RPMI7951 (cell line): ENCODE results near the gene POC1B. TPM values are rescaled to one million over a fixed set of nuclear protein-coding genes. Genes with fewer than 3 reads are reported as not detected.

Experiments used
- DNase-seq: peaks from one replicate; pipeline ENCODE4 v3.0.0-alpha.2; 2012; ENCODE audit warnings: low read depth
- total RNA-seq: library from RNA; depleted of rRNA; stranded (reverse); fragments of >200 nt; shearing (Covaris generic); gene quantifications from 2 replicates; pipeline ENCODE4 v1.2.3, GENCODE V29; 2014

The POC1B gene
- total RNA-seq, 1 experiment from 2014 or later: 19.9 TPM

DNA sequence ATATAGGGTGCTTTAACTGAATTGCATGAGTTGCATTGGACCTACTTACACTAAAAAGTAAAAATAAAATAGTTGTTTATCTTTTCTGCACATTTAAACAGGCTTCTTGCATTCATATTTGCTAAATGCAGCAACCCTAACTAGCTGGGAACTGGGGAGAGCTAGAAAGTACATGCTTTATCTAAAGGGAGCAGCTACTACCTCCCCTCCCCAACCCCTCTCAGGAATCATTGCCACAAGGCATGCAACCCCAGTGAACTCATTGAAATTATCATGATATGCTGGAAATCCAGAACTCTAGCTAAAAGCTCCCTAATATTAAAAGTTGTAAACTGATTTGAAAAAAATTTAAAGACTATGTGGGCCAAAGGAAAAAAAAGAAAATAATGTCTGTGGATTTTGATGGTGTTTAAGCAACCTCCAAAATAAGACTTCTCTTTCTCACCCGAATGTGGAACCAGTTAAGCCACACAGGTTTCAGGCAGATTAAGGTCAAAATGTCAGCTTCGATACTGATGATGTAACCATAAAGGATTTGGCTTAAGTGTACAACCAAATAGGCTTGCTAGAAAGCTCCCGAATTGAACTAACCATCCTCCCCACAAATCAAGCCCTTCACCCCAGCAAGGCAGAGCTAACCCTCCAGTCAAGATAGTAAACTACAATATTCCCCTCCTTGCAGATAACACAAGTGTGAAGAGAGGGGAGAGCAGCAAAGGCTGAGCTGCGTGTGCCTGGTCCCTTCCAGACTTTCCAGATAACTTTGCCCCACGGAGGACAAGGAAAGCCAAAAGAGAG lies 13.8 kb upstream of the POC1B start:
- no peak for DNase-seq

DNA sequence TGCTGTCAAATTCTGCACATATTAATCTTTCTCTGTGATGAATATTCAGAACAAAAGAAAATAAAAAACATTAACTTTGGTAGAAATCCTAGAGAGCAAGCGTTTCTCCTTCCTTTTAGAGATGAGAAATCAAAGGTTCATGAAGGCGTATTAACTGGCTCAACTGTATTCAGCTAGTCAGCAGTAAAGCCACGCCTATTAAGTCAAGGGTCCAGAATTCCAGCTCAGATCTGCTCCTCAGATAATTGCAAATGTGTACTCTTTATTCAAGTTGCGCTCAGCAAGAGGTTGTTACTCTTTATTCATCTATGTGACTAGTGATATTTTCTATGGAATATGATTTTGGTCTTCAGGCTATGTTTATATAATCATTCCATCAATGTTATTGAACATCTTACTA lies 13.1 kb upstream of the POC1B start:
- no peak for DNase-seq

DNA sequence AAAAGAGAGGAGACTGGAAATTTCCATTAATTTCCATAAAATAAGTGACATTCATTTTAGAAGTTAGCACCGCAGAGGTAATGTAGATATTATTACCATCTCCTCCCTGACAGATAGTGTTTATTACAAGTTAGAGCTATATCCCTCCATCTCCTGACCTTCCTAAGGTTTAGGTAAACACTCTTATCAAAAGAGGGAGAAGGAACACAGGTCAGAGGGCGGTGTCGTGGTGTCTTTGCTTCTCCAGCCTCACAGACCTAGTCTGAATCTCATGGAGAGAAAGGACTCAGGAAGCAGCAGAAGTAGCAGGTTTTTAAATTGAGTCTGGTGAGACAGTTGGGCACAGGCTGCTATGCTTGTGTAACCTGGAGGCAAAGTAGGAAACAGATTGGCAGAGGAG lies 11.5 kb upstream of the POC1B start:
- no peak for DNase-seq

DNA sequence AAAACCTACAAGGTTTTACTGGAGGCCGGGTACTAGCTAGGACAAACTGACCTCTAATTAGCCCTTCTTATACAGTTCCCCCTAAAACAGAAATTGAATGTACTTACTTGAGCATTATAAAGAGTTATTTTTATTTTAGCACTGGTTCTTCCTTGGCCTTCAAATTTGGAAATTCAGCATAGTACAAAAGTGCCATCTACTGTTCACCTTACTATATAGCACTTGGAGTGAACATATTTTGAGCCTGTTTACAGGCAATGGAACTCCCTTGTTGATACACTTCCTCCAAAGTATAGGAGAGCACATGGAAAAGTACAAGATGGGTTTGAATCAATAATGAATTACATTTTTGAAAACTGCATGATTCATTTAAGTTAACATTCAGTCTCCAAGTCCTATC lies 3.9 kb upstream of the POC1B start:
- peak; percentile 48 for DNase-seq

DNA sequence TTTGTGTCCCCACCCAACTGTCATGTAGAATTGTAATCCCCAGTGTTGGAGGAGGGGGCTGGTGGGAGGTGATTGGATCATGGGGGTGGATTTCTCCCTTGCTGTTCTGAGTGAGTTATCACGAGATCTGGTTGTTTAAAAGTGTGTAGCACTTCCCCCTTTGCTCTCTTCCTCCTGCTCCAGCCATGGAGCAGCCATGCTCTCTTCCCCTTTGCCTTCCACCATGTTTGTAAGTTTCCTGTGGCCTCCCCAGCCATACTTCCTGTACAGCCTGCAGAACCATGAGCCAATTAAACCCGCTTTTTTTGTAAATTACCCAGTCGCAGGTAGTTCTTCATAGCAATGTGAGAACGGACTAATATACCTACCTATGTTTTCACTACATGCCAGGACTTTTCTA lies 2.6 kb upstream of the POC1B start:
- no peak for DNase-seq

DNA sequence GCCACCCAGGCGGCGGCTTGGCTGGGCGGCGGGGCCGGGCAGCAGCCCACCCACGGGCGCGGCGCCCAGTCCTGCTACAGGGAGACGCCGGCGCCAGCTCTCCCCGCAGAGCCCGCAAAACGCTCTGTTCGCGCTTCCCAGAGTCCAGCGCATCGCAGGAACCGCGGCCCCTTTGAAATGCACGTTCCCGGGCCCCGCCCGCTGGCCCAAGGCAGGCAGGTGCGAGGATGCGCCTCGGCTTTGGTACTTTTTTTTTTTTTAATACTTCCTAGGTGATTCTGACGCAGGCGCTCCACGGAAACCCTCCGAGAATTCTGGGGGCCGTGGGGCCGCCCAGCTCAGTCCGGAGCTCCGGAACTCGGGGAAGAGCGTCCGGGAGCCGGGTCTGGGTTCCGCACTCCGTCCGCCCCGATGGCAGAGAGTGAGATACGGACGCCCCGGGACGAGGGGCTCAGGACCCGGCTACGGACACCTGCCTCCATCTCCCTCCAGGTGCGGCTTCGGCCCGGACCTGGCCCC lies 483 bp downstream of the POC1B start:
- DNase-seq: peak; percentile 15

DNA sequence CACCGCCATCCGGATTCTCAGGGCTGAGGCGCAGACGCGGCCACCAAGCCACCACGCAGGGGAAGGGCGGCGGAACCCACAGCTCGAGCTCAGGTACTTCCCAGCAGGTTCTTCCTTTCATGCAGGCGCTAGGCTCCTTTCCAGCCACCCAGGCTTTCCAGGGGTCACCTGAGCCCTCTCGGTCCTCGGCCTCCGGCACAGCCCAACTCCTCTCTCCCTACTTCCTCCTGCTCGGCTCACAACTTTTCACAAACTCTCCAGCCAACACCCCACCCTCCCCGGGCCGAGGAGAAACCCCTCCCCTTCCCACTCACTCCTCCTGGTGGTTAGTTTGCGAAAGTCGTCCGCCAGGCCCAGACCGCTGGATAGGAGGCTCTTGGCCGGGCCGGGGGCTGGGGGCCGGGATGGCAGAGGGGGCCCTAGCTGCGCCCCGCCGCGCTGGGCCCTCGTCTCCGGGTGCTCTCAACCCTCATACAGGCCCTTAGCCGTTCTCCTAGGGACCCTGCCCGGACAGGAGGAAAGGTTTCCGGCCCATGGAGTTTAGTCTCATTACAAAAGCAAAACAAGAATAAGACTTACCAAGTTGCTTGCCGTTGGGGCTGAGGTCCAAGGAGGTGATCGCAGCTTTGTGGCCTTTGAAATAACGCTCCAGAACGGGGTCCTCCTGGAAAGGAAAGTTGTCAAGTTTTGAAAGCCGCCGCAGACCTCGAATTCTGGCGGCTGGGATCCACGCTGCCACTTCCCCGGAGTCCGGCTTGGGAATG lies 1.1 kb downstream of the POC1B start, which contains the start of gene GALNT4:
Gene GALNT4, minus strand, starts transcription at position 256 of the 764 bp plus-strand sequence. Its CDS starts 247 bp downstream, at position 9.
- DNase-seq: peak; percentile 79

DNA sequence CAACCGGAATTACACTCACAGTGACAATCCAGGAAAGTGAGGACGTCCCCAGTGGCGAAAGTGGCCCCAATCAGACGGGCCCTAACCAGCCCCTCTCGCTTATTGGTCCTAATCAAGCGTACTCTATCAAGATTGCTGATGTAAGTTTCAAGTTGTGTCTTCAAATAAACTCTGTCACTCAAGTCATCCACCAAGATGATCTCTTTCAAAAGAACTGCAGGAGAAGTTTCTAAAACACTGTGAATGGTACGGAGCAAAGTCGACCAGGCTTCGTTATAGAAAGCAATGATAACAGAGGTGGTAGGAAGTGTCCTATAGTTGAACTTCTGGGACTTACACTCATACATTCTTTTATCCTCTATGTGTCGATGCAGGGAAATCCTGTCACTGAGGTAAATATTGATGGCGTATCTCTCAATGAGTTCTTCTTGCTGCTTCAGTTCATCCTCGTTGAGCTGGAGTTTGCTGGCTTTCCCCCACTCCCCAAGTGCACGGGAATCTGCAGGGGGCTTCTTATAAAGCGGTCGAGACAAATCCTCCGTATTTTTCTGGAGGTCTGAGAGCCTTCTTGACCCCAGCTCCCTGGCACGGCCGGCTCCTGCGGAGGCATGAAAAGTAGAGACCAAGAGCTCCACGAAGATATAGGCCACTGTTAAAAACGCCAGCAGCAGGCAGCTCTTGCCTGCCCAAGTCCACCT lies 1.9 kb downstream of the POC1B start:
- DNase-seq: no peak

DNA sequence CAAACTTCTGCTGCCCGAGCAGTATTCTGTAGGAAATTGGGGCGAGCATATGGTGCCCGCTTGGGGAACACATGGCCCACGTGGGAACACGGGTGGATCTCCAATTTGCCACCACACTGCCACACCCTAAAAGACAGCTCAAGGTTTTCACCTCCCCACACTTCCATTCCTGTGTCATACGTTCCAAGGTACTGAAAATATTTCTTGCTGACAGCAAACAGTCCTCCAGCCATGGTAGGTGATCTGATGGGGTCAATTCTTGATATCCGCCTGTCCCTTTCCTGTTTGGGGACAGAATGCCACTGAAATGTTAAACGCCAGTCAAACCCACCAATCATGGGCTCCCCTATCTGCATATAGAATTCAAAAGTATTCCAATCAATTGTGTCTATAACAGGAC lies 2.5 kb downstream of the POC1B start:
- DNase-seq: no peak

DNA sequence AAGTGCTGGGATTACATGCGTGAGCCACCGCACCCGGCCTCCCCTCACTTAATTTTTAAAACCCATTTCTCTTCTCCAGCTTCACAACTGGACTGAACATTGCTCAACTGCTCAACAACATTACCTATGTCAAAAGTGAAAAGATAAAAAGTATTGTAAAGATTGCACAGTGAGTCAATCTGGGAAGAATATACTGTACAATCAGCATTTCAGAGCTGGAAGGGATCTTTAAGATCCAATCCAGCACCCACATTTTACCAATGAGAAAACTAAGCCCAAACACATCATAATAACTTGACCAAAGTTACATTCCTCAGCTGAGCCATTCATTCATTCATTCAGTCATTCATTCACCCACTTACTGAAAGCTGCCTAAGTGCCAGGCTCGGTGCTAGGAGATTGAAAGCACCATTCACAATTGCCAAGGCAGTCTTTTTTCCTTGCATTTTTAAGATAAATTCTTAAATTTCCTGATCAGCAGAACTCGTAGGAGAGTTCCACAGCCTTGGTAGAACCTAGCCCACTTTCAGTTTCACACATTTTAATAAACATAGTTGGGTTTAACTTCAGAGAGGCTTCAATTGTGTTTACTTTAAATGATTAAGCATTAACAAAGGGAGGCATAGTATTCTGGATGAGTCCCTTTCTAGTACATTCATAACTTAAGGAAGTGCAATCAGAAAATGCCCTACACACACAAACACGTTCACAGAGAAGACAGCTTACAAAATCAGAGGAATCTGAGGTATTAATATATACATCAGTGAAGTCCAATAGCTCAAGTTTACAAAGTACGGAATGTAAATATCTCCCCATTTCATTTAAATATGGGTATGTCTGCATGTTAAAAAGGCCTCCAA lies 4.3 kb downstream of the POC1B start:
- DNase-seq: no peak

DNA sequence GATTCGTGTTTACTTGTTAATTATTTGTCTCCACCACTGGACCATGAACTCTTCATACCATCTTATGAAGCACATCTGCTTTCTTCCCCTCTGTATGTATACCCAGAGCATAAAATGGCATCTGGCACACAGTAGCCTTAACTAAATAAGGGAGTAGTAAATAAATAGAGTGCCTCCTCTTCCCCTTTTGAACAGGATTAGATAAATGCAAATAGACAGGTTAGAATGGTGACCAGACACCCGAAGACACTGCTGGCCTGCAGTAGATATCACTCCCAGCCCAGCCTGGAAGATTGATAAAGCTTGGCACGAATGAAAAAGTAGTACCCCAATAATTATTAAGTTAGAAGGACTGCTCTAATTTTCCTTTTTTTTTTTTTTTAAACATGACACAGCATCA lies 8.1 kb downstream of the POC1B start:
- no peak for DNase-seq

DNA sequence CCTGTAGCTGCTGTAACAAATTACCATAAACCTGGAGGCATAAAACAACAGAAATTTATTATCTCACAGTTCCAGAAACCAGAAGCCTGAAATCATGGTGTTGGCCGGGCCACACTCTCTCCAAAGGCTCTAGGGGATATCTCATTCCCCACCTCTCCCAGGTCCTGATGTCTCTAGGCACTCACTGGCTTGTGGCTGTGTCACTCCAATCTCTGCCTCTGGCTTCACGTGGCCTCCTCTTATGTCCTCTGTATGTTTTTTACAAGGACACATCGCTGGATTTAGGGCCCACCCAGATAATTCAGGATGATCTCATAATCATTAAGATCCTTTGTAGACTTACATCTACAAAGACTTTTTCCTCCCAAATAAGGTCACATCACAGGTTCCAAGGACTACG lies 9.2 kb downstream of the POC1B start:
- DNase-seq: no peak

DNA sequence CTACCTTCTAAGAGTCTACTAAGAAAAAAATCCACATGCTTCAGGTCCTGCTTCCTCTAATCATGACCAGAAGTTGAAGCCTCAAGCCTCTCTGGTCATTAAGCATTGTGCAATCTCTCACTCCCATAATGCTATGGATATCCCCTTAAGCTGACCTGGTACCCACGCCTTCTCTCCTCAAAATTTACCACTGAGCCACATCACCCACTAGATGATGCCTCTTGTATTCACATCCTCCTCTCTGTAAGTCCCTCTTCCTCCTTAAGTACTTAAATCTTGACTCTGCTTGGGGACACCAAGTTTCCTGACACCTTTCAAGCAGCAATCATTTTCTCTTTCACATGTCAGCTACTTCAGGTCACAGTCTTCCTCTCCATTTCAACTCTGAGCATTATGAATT lies 11.1 kb downstream of the POC1B start:
- no peak for DNase-seq

DNA sequence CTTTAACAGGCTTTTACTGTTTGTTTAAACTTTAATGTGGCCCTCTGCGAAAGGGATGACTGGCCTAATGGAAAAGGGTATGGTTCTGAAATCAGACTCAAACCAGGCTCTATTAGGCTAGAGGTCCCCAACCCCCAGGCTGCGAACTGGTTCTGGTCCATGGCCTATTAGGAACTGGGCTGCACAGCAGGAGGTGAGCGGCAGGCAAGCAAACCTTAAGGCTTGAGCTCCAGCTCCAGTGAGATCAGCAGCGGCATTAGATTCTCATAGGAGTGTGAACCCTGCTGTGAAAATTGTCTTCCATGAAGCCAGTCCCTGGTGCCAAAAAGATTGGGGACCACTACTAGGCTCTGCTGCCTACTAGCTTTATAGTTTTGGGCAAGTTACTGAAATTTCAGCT lies 12.3 kb downstream of the POC1B start:
- DNase-seq: no peak

DNA sequence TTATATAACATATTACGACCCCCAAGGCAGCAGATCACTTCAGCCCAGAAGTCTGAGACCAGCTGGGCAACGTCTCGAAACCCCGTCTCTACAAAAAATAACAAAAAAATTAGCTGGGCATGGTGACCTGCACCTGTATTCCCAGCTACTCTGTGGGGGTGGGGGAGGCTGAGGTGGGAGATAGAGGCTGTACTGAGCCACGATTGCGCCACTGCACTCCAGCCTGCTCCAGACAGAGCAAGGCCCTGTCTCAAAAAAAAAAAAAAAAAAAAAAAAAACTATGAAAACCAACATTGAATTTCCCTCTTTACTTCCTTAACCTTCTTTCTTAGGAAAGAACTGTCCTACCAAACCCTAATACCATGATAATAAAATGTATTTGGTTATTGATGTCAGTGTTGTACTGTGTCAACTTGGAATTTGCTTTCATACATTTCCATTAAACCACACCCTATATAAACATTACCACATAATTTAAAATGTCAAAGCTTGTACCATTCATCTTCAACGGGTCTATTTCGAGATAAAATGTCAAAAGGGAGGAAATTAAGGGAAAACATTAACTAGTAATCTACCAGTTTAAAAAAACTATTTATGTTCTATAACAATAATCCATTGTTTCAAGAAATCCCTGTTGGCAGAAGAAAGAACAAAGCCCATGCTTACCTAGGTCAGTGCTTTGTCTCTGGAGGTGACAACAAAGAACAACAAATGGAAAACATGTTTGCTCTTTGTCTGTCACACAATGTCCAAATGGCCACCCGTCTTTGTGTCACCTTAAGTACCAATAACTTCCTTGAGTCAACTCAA lies 18.6 kb downstream of the POC1B start:
- DNase-seq: no peak

DNA sequence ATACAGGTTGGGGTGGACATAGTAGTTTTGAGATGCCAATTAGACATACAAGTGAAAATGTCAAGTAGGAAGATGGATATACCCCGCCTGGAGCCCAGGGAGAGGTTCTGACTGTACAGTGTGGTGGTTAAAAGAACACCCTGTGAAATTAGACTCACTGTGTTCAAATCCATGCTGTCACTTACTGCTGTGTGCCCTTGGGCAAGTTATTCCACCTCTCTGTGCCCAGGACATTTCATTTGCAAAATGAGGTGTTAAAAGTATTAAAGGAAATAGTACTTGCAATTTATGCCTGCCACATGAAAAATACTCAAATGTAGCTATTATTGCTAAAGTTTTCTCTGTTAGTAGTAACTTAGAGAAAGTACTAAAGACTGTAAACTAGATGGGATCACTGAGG lies 19.8 kb downstream of the POC1B start:
- DNase-seq: no peak

DNA sequence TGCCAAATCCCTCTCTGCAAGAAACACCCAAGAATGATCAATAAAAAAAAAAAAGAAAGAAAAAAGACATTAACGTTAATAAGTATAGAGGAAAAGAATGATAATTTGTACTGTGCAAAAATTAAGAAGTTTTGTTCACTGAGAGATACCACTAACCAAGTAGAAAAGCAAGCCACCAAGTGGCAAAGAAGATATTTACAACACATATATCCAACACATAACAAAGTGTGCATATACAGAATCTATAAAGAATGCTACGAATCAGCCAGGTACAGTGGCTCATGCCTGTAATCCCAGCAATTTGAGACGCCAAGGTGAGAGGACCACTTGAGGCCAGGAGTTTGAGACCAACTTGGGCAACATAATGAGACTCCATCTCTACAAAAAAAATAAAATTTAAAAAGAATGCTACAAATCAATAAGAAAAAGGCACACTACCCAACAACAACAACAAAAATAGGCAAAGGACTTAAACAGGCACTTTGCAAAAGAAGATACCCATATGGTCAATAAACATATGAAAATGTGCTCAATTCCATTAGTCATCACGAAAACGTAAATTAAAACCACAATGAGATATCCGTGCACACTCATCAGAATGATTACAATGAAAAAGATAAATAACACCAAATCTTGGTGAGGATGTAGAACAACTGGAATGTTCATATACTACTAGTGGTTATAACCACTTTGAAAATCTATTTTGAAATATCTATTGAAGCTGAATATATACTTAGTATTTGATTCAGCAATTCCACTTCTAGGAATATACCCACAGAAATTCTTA lies 21.1 kb downstream of the POC1B start:
- DNase-seq: no peak

DNA sequence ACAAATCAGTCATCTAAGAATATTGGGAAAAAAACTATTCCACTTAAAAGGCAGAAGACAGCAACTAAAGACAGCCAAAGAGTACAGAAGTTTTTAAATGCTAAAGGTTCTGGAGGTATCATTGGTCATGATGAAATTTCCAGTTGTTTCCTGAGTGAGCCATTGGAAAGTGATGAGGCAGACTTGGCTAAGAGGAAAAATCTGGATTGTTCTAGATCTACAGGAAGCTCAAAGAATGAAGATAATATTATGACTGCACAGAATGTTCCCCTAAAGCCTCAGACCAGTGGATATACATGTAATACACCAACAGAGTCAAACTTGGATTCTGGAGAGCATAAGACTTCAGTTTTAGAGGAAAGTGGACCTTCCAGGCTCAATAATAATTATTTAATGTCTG lies 24.1 kb downstream of the POC1B start:
- no peak for DNase-seq

DNA sequence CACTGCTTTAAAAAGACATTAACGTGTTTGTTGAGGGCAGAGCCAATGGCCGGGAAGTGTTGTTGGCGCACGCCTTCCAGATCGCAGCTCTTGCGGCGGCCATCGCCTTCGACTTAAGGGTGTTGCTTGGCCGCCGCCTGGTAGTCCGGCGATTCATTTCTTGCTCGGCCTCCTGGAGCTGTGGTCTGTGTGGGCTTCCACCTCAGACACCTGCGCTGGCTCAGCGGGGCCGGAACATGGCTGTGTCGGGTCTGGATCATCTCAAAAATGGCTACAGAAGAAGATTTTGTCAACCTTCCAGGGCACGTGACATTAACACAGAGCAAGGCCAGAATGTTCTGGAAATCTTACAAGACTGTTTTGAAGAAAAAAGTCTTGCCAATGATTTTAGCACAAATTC lies 26.0 kb downstream of the POC1B start:
- no peak for DNase-seq

DNA sequence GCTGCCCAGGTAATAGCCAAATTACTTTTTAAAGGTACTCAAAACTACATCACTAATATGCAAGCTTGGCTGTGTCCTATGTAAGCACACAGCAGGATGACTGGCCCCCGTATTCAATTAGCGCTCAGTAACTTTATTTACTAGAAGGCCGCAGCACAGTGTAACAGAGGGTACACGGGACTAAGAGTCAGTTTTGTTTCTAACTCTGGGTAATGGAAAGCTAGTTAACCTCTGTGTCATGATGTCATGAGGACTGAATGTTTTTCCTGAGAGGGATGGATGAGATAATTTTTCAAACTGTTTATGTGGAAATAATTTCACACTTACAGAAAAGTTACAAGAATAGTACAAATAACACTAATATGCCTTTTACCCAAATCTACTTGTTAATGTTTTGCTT lies 28.4 kb downstream of the POC1B start:
- DNase-seq: no peak
